ENCODE measurements around the gene CTNND2. TPM values are rescaled to one million over a fixed set of nuclear protein-coding genes. Genes with fewer than 3 reads are reported as not detected.

CTNND2 gene
- polyA plus RNA-seq, 1 of the 3 experiments (the other 2 are of a cell fraction), result not detected

- POLR2A ChIA-PET, result no interaction called here
- Histone ChIP-seq H3F3A (replicated peaks; ENCODE audit: insufficient read depth) (no peaks in the 10 kb centered on the region), H3K36me3 (replicated peaks in 1 of 2; ENCODE audit: control insufficient read depth in 1 of 2, insufficient read depth in 2 of 2, low read length in 1 of 2) (no peaks in the 10 kb centered on the region), H3K79me2 (ENCODE audit: insufficient read depth) (no peaks in the 10 kb centered on the region), H3K9me2 (0 out of 2 replicates have a peak, but pooled peaks cover 3% of the 10 kb centered on the region), H3K27ac (ENCODE audit: low read depth in 2 of 2, low read length in 1 of 2) (no peak overlapping the region), H4K20me1 (ENCODE audit: insufficient read depth) (no peaks in the 10 kb centered on the region), H3K4me3 (ENCODE audit: low read depth in 2 of 2, low read length in 1 of 2) (no peak overlapping the region), H2AFZ (ENCODE audit: low read depth) (no peak overlapping the region), H3K9ac (no peak overlapping the region), H3K4me1 (ENCODE audit: control insufficient read depth in 1 of 2, insufficient read depth in 2 of 2, low read depth in 1 of 2, low read length in 1 of 2) (no peaks in the 10 kb centered on the region), H3K4me2 (no peak overlapping the region), H3K9me3 (no peaks in the 10 kb centered on the region), H3K27me3 (ENCODE audit: insufficient read depth) (no peaks in the 10 kb centered on the region)
- CTCF ChIA-PET, result no interaction called here
- DNase-seq, result no peak
- TF ChIP-seq TCF12 (IDR thresholded peaks at IDR 0.05) (no peak), JUND (IDR thresholded peaks at IDR 0.05) (no peak), GATA2 (CRISPR knock-in tag; IDR thresholded peaks at IDR 0.05) (no peak), FOXJ3 (CRISPR knock-in tag; IDR thresholded peaks at IDR 0.05) (no peak), REST (IDR thresholded peaks at IDR 0.05; ENCODE audit: low read depth, low read length) (no peak), YY1 (IDR thresholded peaks at IDR 0.05; ENCODE audit: low read depth) (no peak)
- WGBS (ENCODE audit: low lambda C conversion rate), result 10% methylated on average over 7 of the region's 7 CpGs
Measured at GRCh38 chr5:11857391-11857790, 46.9 kb downstream of the CTNND2 start.

DNA sequence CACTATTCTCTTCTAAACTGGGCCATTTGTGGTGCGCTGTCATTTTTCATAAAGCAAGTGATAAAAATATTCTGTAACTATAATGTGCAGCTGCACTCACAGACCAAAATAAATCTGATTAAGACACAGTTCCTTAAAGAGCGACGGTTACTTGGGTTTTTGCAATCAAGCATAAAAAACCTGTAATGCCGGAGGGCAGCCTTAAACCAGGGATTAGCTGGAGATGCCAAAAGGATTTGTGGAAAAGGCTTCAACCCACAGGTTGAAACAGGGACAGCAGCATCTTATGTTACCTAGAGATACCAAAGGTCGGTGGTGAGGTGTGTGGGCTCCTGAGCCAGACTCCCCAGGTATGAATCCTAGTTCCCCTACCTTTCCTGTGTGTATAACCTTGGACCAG lies 49.3 kb downstream of the CTNND2 start:
- Histone ChIP-seq H2AFZ (ENCODE audit: low read depth) (no peak overlapping the region), H3K9ac (no peak overlapping the region), H3K79me2 (ENCODE audit: insufficient read depth) (no peaks in the 10 kb centered on the region), H3K9me3 (no peaks in the 10 kb centered on the region), H3K9me2 (no peaks in the 10 kb centered on the region), H3K36me3 (replicated peaks in 1 of 2; ENCODE audit: control insufficient read depth in 1 of 2, insufficient read depth in 2 of 2, low read length in 1 of 2) (no peaks in the 10 kb centered on the region), H3K4me1 (ENCODE audit: control insufficient read depth in 1 of 2, insufficient read depth in 2 of 2, low read depth in 1 of 2, low read length in 1 of 2) (no peaks in the 10 kb centered on the region), H3F3A (replicated peaks; ENCODE audit: insufficient read depth) (no peaks in the 10 kb centered on the region), H3K27ac (ENCODE audit: low read depth in 2 of 2, low read length in 1 of 2) (no peak overlapping the region), H3K4me2 (no peak overlapping the region), H3K4me3 (ENCODE audit: low read depth in 2 of 2, low read length in 1 of 2) (no peak overlapping the region), H3K27me3 (ENCODE audit: insufficient read depth) (no peaks in the 10 kb centered on the region), H4K20me1 (ENCODE audit: insufficient read depth) (no peaks in the 10 kb centered on the region)
- POLR2A ChIA-PET, result no interaction called here
- DNase-seq, result no peak
- CTCF ChIA-PET, result no interaction called here
- TF ChIP-seq NRF1 (IDR thresholded peaks at IDR 0.05; ENCODE audit: low read depth, low read length) (no peak), ELF1 (IDR thresholded peaks at IDR 0.05) (no peak), NFIC (IDR thresholded peaks at IDR 0.05; ENCODE audit: borderline replicate concordance) (no peak), MXI1 (IDR thresholded peaks at IDR 0.05; ENCODE audit: low read depth, low read length) (no peak), EP300 (IDR thresholded peaks at IDR 0.05; ENCODE audit: borderline replicate concordance in 1 of 2, low read depth in 1 of 2, low read length in 1 of 2) (no peak), GABPA (IDR thresholded peaks at IDR 0.05; ENCODE audit: low read depth) (no peak), TAF1 (IDR thresholded peaks at IDR 0.05; ENCODE audit: borderline replicate concordance, low read depth, low read length) (no peak), USF2 (IDR thresholded peaks at IDR 0.05; ENCODE audit: borderline replicate concordance, low read depth, low read length) (no peak), MEF2A (IDR thresholded peaks at IDR 0.05; ENCODE audit: borderline replicate concordance, low read depth) (no peak)
- WGBS (ENCODE audit: low lambda C conversion rate), result 3% methylated on average over 5 of the region's 5 CpGs

Measured in SK-N-SH (cell line).